Left ventricle myocardium inferior (tissue), 1 donor: ENCODE results near the gene TWIST1. TPM values are rescaled to one million over a fixed set of nuclear protein-coding genes. Genes with fewer than 3 reads are reported as not detected.

ENCODE experiments used
- DNase-seq: peaks from one replicate; pipeline ENCODE4 v3.0.0-alpha.2; 2020
- H3K27ac ChIP-seq: fragments of 200-600 bp; replicated peaks from 2 replicates; pipeline ENCODE4 v1.8.0; 2021
- H3K27me3 ChIP-seq: fragments of 200-600 bp; 2 replicates; pipeline ENCODE4 v1.8.0; 2021; ENCODE audit warnings: low read depth
- H3K36me3 ChIP-seq: fragments of 200-600 bp; 2 replicates; pipeline ENCODE4 v1.8.0; 2021
- H3K4me1 ChIP-seq: fragments of 200-600 bp; 2 replicates; pipeline ENCODE4 v1.8.0; 2021
- H3K4me3 ChIP-seq: fragments of 200-600 bp; 2 replicates; pipeline ENCODE4 v1.8.0; 2021; ENCODE audit warnings: mild to moderate bottlenecking, moderate library complexity
- H3K9me3 ChIP-seq: fragments of 200-600 bp; replicated peaks from 2 replicates; pipeline ENCODE4 v1.8.0; 2021
- intact Hi-C: fragments of 100-400 bp; cut with micrococcal nuclease; formaldehyde crosslinking; loops from one replicate; pipeline ENCODE4 v1.11.0; 2022
- total RNA-seq: library from RNA; stranded (reverse); fragmentation: NEBNext Ultra II Directional; extraction: Animal tissue kit (Norgen Biotek cat#: 25700); gene quantifications from one replicate; pipeline ENCODE4 v1.2.1, GENCODE V29; 2021
- TF ChIP-seq, protein P1 (sequence below): fragments of 200-600 bp; IDR thresholded peaks from 2 replicates; pipeline ENCODE4 v1.8.0; 2021; ENCODE audit warnings: antibody characterized with exemption, mild to moderate bottlenecking, borderline replicate concordance
- donor health status: DM: no; HTN: yes; CAD: no; lungs with severe emphysema.

Gene TWIST1
- total RNA-seq, 1 donor from 2014 or later: 1.3 TPM

GRCh38 chr7:19111474-19112273 is 5.8 kb downstream of the TWIST1 start:
- H3K4me1 ChIP-seq: peaks cover 22% of the 10 kb centered on the region
- H3K27me3 ChIP-seq: peaks cover 100% of the 10 kb centered on the region
- TF ChIP-seq, protein P1, sequence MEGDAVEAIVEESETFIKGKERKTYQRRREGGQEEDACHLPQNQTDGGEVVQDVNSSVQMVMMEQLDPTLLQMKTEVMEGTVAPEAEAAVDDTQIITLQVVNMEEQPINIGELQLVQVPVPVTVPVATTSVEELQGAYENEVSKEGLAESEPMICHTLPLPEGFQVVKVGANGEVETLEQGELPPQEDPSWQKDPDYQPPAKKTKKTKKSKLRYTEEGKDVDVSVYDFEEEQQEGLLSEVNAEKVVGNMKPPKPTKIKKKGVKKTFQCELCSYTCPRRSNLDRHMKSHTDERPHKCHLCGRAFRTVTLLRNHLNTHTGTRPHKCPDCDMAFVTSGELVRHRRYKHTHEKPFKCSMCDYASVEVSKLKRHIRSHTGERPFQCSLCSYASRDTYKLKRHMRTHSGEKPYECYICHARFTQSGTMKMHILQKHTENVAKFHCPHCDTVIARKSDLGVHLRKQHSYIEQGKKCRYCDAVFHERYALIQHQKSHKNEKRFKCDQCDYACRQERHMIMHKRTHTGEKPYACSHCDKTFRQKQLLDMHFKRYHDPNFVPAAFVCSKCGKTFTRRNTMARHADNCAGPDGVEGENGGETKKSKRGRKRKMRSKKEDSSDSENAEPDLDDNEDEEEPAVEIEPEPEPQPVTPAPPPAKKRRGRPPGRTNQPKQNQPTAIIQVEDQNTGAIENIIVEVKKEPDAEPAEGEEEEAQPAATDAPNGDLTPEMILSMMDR: no peak
- intact Hi-C loops: no loop called here
- peak overlapping the region; percentile 52 for H3K4me3 ChIP-seq
- no peak overlapping the region for H3K27ac ChIP-seq
- no peak for DNase-seq
- no peaks in the 10 kb centered on the region for H3K9me3 ChIP-seq
- H3K36me3 ChIP-seq: no peaks in the 10 kb centered on the region

DNA sequence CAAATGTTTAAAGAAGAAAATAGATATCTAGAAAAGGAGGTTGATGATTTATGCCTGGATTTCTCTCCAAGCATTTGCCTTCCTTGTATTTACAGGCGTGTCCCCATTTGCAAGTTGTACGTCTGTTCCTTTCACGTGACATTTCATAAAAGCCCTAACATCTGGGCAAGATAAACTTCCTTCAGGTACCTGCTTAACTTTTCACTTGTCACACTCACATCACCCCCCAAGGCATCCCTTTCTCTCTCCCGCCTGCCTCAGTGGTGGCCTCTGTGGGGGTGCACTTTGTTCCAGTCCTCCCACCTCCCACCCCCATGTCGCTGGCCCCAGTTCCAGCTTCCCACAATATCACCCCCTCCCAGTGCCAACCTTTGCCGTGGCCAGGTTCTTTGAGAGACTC is 6.7 kb downstream of the TWIST1 start:
- Histone ChIP-seq H3K4me3 (no peak overlapping the region), H3K27me3 (peaks cover 100% of the 10 kb centered on the region), H3K4me1 (peaks cover 23% of the 10 kb centered on the region), H3K27ac (no peak overlapping the region), H3K9me3 (no peaks in the 10 kb centered on the region), H3K36me3 (no peaks in the 10 kb centered on the region)
- intact Hi-C loops: no loop called here
- TF ChIP-seq, protein P1: no peak
- DNase-seq: no peak

GRCh38 chr7:19110026-19110730 is 7.3 kb downstream of the TWIST1 start:
- no peaks in the 10 kb centered on the region for H3K9me3 ChIP-seq
- peaks cover 24% of the 10 kb centered on the region for H3K4me1 ChIP-seq
- no peak overlapping the region for H3K4me3 ChIP-seq
- intact Hi-C loops: no loop called here
- DNase-seq: no peak
- no peak overlapping the region for H3K27ac ChIP-seq
- TF ChIP-seq, protein P1: no peak
- H3K27me3 ChIP-seq: peaks cover 100% of the 10 kb centered on the region
- no peaks in the 10 kb centered on the region for H3K36me3 ChIP-seq

DNA sequence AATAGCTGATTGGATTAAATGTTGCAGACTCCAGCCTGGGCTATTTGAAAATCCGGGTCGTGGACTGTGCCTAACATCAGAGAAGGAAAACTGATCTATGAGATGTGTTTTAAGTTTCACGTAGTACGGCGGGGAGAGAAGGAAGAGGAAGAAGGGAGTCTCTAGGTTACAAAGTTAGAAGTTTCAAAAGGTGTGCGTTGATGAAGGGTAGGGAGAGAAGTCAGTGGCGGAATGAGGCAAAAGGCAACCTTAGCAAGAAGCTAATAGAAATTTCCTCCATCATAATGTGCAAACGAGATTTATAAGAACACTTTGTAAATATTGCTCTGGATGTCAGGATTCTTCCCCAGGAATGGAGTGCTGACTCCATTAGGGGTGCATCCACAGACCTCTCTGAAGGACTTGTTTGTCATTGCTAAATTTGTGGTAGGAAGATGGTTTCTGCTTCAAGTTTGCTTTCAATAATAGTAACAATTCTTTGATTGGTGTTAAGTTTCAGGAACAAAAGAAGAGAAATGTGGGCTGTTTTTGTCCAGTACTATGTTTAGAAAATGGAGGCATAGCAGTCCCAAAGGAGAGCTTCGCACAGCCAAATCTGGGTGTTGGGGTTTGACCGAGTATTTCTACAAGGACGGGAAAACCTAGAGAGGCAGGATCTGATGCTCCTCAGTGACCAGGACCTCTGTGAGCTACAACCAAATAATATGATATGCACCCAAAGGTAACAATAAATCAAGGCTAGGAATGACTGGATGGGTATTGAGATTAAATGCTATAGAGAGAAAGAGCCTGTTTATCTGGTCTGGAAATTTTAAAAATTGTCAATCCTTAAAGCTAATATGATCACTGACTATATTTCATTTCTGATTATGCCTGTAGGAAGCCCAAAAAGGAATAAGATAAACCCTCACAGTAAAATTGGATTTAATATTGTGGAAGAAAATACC is 8.2 kb downstream of the TWIST1 start:
- intact Hi-C loops: no loop called here
- DNase-seq: no peak
- no peak overlapping the region for H3K4me3 ChIP-seq
- TF ChIP-seq, protein P1: no peak
- no peaks in the 10 kb centered on the region for H3K9me3 ChIP-seq
- peaks cover 100% of the 10 kb centered on the region for H3K27me3 ChIP-seq
- no peaks in the 10 kb centered on the region for H3K36me3 ChIP-seq
- no peak overlapping the region for H3K27ac ChIP-seq
- peaks cover 24% of the 10 kb centered on the region for H3K4me1 ChIP-seq
